GM23248 (cell line): ENCODE measurements around the gene TENM4.

Experiments
- EZH2 ChIP-seq: fragments of 200-600 bp; sonication (generic); IDR thresholded peaks from 2 replicates; pipeline ENCODE4 v1.6.1; 2018; ENCODE audit warnings: antibody characterized with exemption, mild to moderate bottlenecking; ENCODE audit not compliant: insufficient read depth, poor library complexity, severe bottlenecking
- EZH2phosphoT487 ChIP-seq: fragments of 200-600 bp; sonication (generic); IDR thresholded peaks from 2 replicates; pipeline ENCODE4 v1.6.1; 2018; ENCODE audit warnings: antibody characterized with exemption, moderate library complexity, mild to moderate bottlenecking, low read depth; ENCODE audit not compliant: insufficient read depth

GRCh38 chr11:78770931-78771330, 669.9 kb downstream of the TENM4 start:
- TF ChIP-seq EZH2 (no peak), EZH2phosphoT487 (no peak)
